H1 (cell line): ENCODE measurements around the gene ASXL2. TPM values are rescaled to one million over a fixed set of nuclear protein-coding genes. Genes with fewer than 3 reads are reported as not detected.
A peak's percentile ranks its signal among the peaks of the same experiment; 100 is the strongest.

Experiments
- CTCF ChIA-PET: fragments of 300-600 bp; sonication (Branson Sonifier 250); formaldehyde crosslinking; loops from one replicate; lab custom pipeline; 2021; ENCODE audit not compliant: partially characterized antibody; lab: Charles Lee
- POLR2A ChIA-PET: fragments of 300-600 bp; sonication (Branson Sonifier 250); formaldehyde crosslinking; loops from one replicate; lab custom pipeline; 2021; ENCODE audit warnings: inconsistent platforms; ENCODE audit not compliant: partially characterized antibody; lab: Charles Lee
- DNase-seq, 2 experiments: peaks; one replicate each; pipeline versions ENCODE4 v3.0.0 to v3.0.0-alpha.2; 2010 to 2022; ENCODE audit warnings: low spot score in 2 of 2, low read depth in 1 of 2, mixed read lengths in 1 of 2
- FAIRE-seq: peaks from 2 replicates; lab custom pipeline; 2011; peaks lifted over from hg19 to GRCh38; lab: Jason Lieb, UNC
- H2AFZ ChIP-seq: 2 replicates; pipeline ENCODE4 v1.8.1; 2012; ENCODE audit warnings: low read length, inconsistent platforms
- H2AK5ac ChIP-seq: 2 replicates; pipeline ENCODE4 v1.6.1; 2013; ENCODE audit warnings: low read depth, low read length
- H2BK120ac ChIP-seq: replicated peaks from 2 replicates; pipeline ENCODE3; 2013; ENCODE audit warnings: low read depth, low read length, inconsistent platforms
- H2BK12ac ChIP-seq: 2 replicates; pipeline ENCODE4 v1.6.1; 2013; ENCODE audit warnings: low read depth, low read length
- H2BK15ac ChIP-seq: 2 replicates; pipeline ENCODE4 v1.6.1; 2013; ENCODE audit warnings: low read length
- H2BK20ac ChIP-seq: 2 replicates; pipeline ENCODE4 v1.6.1; 2013; ENCODE audit warnings: low read length
- H2BK5ac ChIP-seq: 2 replicates; pipeline ENCODE4 v1.6.1; 2013; ENCODE audit warnings: low read depth, low read length
- H3K14ac ChIP-seq: 2 replicates; pipeline ENCODE4 v1.6.1; 2013; ENCODE audit warnings: inconsistent platforms; ENCODE audit not compliant: insufficient read length
- H3K18ac ChIP-seq: 2 replicates; pipeline ENCODE4 v1.6.1; 2013; ENCODE audit warnings: low read length; ENCODE audit errors: extremely low read depth
- H3K23ac ChIP-seq: 2 replicates; pipeline ENCODE4 v1.6.1; 2013; ENCODE audit warnings: inconsistent platforms; ENCODE audit not compliant: insufficient read length
- H3K23me2 ChIP-seq: 2 replicates; pipeline ENCODE4 v1.6.1; 2013; ENCODE audit warnings: low read depth, low read length
- H3K27ac ChIP-seq: 2 replicates; pipeline ENCODE4 v1.6.1; 2011; ENCODE audit warnings: low read depth, low read length, inconsistent platforms
- H3K27me3 ChIP-seq, 4 experiments: replicated peaks in 1 of 4; 1 replicate in 1 of 4; 2 replicates in 3 of 4; pipeline versions ENCODE4 v1.6.1 to v1.8.1; 2011 to 2013; ENCODE audit warnings: low read length in 3 of 4, mild to moderate bottlenecking in 3 of 4, inconsistent platforms in 2 of 4, mixed read lengths in 2 of 4, moderate library complexity in 1 of 4; ENCODE audit not compliant: control insufficient read depth in 3 of 4, insufficient read depth in 3 of 4; ENCODE audit errors: extremely low read depth in 1 of 4
- H3K36me3 ChIP-seq, 4 experiments: 2 replicates each; pipeline versions ENCODE4 v1.6.1 to v1.8.1; 2011 to 2013; ENCODE audit warnings: mild to moderate bottlenecking in 4 of 4, low read length in 3 of 4, moderate library complexity in 2 of 4, control low read depth in 1 of 4, inconsistent platforms in 1 of 4; ENCODE audit not compliant: insufficient read depth in 4 of 4, control insufficient read depth in 2 of 4
- H3K4ac ChIP-seq: replicated peaks from 2 replicates; pipeline ENCODE3; 2013; ENCODE audit warnings: low read length, low read depth, mixed read lengths, inconsistent platforms; ENCODE audit not compliant: insufficient read length
- H3K4me1 ChIP-seq, 4 experiments: replicated peaks in 1 of 4; 1 replicate in 1 of 4; 2 replicates in 3 of 4; pipeline versions ENCODE4 v1.6.1 to v1.8.1; 2011 to 2013; ENCODE audit warnings: low read length in 3 of 4, inconsistent platforms in 2 of 4, mixed read lengths in 1 of 4; ENCODE audit not compliant: insufficient read depth in 4 of 4, control insufficient read depth in 3 of 4
- H3K4me2 ChIP-seq, 2 experiments: 2 replicates each; pipeline versions ENCODE4 v1.6.1 to v1.8.1; 2011 to 2013; ENCODE audit warnings: low read depth in 2 of 2, low read length in 2 of 2, control low read depth in 1 of 2, inconsistent platforms in 1 of 2, mild to moderate bottlenecking in 1 of 2; ENCODE audit not compliant: insufficient read depth in 1 of 2
- H3K4me3 ChIP-seq, 4 experiments: fragments of 200-600, 300-600 bp in 1 of 4; sonication (generic), shearing (Covaris generic), sonication (Bioruptor Twin) in 1 of 4; 2 replicates each; pipeline versions ENCODE4 v1.5.1 to v1.8.1; 2011 to 2016; ENCODE audit warnings: low read length in 4 of 4, low read depth in 3 of 4, control low read depth in 2 of 4, inconsistent platforms in 2 of 4, mild to moderate bottlenecking in 2 of 4, mixed read lengths in 1 of 4, moderate library complexity in 1 of 4; ENCODE audit not compliant: insufficient read depth in 2 of 4; ENCODE audit errors: extremely low read depth in 1 of 4
- H3K56ac ChIP-seq: replicated peaks from 2 replicates; pipeline ENCODE3; 2013; ENCODE audit warnings: low read depth, mild to moderate bottlenecking, mixed read lengths, low read length, inconsistent platforms; ENCODE audit not compliant: insufficient read length
- H3K79me1 ChIP-seq: 2 replicates; pipeline ENCODE4 v1.6.1; 2013; ENCODE audit warnings: low read depth, low read length, control low read depth
- H3K79me2 ChIP-seq, 2 experiments: 2 replicates each; pipeline versions ENCODE4 v1.6.1 to v1.8.1; 2012 to 2013; ENCODE audit warnings: low read length in 2 of 2, mild to moderate bottlenecking in 2 of 2, inconsistent platforms in 1 of 2; ENCODE audit not compliant: insufficient read depth in 2 of 2, control insufficient read depth in 1 of 2
- H3K9ac ChIP-seq, 4 experiments: replicated peaks in 1 of 4; 1 replicate in 1 of 4; 2 replicates in 3 of 4; pipeline versions ENCODE4 v1.6.1 to v1.8.1; 2011 to 2013; ENCODE audit warnings: low read depth in 3 of 4, low read length in 3 of 4, control low read depth in 2 of 4, mild to moderate bottlenecking in 2 of 4, moderate library complexity in 2 of 4, inconsistent platforms in 1 of 4; ENCODE audit errors: extremely low read depth in 1 of 4
- H3K9me3 ChIP-seq, 2 experiments: 2 replicates each; pipeline versions ENCODE4 v1.6.1 to v1.8.1; 2012 to 2013; ENCODE audit warnings: mild to moderate bottlenecking in 2 of 2, moderate library complexity in 2 of 2, control low read depth in 1 of 2, inconsistent platforms in 1 of 2, low read depth in 1 of 2, low read length in 1 of 2, mixed read lengths in 1 of 2; ENCODE audit not compliant: insufficient read depth in 2 of 2
- H4K20me1 ChIP-seq, 2 experiments: replicated peaks in 1 of 2; 2 replicates each; pipeline versions ENCODE3 to v1.8.1; 2011 to 2013; ENCODE audit warnings: inconsistent platforms in 2 of 2, low read length in 2 of 2, mild to moderate bottlenecking in 1 of 2; ENCODE audit not compliant: insufficient read depth in 2 of 2, control insufficient read depth in 1 of 2
- H4K5ac ChIP-seq: 2 replicates; pipeline ENCODE4 v1.6.1; 2013; ENCODE audit warnings: low read length, low read depth, mixed read lengths, inconsistent platforms; ENCODE audit not compliant: insufficient read length
- H4K8ac ChIP-seq: 2 replicates; pipeline ENCODE4 v1.8.0; 2013; ENCODE audit warnings: mild to moderate bottlenecking, moderate library complexity, low read length, inconsistent platforms; ENCODE audit not compliant: insufficient read depth; ENCODE audit errors: extremely low read depth
- H4K91ac ChIP-seq: replicated peaks from 2 replicates; pipeline ENCODE3; 2013; ENCODE audit warnings: low read length, mixed read lengths, inconsistent platforms; ENCODE audit not compliant: insufficient read length
- BACH1 ChIP-seq: IDR thresholded peaks from 2 replicates; pipeline ENCODE4 v1.6.1; 2012; ENCODE audit warnings: low read length, improper control_type of control experiment
- HDAC6 ChIP-seq: IDR thresholded peaks from one replicate; pipeline ENCODE4 v1.7.1; 2012; ENCODE audit warnings: low read depth, mild to moderate bottlenecking, inconsistent platforms, low read length, moderate library complexity
- KDM1A ChIP-seq: fragments of 200-600, 300-600 bp; sonication (generic); IDR thresholded peaks from 2 replicates; pipeline ENCODE4 v1.7.1; 2016; ENCODE audit warnings: mild to moderate bottlenecking, low read length, borderline replicate concordance
- SIN3A ChIP-seq, 2 experiments: IDR thresholded peaks in 1 of 2; conservative IDR thresholded peaks in 1 of 2; 2 replicates each; pipeline ENCODE4 v1.6.1; 2011 to 2012; ENCODE audit warnings: low read length in 2 of 2, improper control_type of control experiment in 1 of 2, low read depth in 1 of 2, mild to moderate bottlenecking in 1 of 2
- SP4 ChIP-seq: IDR thresholded peaks from 2 replicates; pipeline ENCODE4 v1.6.1; 2012; ENCODE audit warnings: low read length, inconsistent platforms
- TCF12 ChIP-seq: IDR thresholded peaks from 2 replicates; pipeline ENCODE4 v1.6.1; 2011; ENCODE audit warnings: low read depth, mild to moderate bottlenecking, low read length
- WGBS, 2 experiments: shearing (Covaris generic) in 1 of 2; methylation state at CpG; one replicate each; pipeline versions ENCODE4 v1.1.6 to v1.1.7; 2013 to 2015; ENCODE audit warnings: low lambda C conversion rate in 2 of 2, mixed read lengths in 2 of 2, inconsistent platforms in 1 of 2, low coverage in 1 of 2, missing lambda C conversion rate in 1 of 2; ENCODE audit not compliant: insufficient replicate concordance in 2 of 2, insufficient coverage in 1 of 2, insufficient read length in 1 of 2; ENCODE audit errors: extremely low coverage in 1 of 2, missing lambda C conversion rate in 1 of 2; 5-methylcytosine and 5-hydroxymethylcytosine counted together
- polyA plus RNA-seq, 7 experiments: library from polyadenylated mRNA; depleted of rRNA in 3 of 7; stranded (reverse) in 5 of 7; unstranded in 2 of 7; fragments of >200 nt in 5 of 7; fragments of 200-250 nt in 2 of 7; gene quantifications; 1 replicate in 5 of 7; 2 replicates in 1 of 7; 4 replicates in 1 of 7; pipeline versions ENCODE4 v1.2.1 to v1.2.3, GENCODE V29; 2011 to 2013; ENCODE audit warnings: missing spikeins in 2 of 7, mixed read lengths in 2 of 7
- total RNA-seq: library from RNA; stranded (reverse); fragmentation: NEBNext Ultra II Directional; extraction: Animal tissue kit (Norgen Biotek cat#: 25700); gene quantifications from 2 replicates; pipeline ENCODE4 v1.2.1, GENCODE V29; 2021
- TF ChIP-seq, protein P1 (sequence below): IDR thresholded peaks from 2 replicates; pipeline ENCODE4 v1.6.1; 2011; ENCODE audit warnings: low read length, improper control_type of control experiment

Gene ASXL2
- total and polyA plus RNA-seq, 2 of the 8 experiments (the other 6 are each of a cell fraction or from before 2014, with no cell fraction given): 7.2 to 41.3 TPM

DNA sequence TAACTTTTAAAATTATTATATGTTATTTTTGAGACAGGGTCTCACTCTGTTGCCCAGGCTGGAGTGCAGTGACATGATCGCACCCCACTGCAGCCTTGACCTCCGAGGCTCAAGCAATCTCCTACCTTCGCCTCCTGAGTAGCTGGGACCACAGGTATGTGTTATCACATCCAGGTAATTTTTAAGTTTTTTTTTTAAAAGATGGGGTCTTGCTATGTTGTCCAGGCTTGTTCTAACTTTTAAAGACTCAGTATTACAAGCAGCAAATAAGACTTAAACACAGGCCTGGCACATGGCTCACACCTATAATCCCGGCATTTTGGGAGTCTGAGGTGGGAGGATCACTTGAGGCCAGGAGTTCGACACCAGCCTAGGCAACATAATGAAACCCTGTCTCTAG lies 101.2 kb downstream of the ASXL2 start:
- Histone ChIP-seq H3K4me2 (no peak overlapping the region), H2BK15ac (no peak overlapping the region), H3K56ac (no peak overlapping the region), H3K9me3 (no peaks in the 10 kb centered on the region), H2BK12ac (no peak overlapping the region), H2BK20ac (no peak overlapping the region), H3K18ac (no peak overlapping the region), H4K91ac (no peak overlapping the region), H3K4me3 (no peak overlapping the region), H3K27me3 (peaks cover 0 to 1% (median 0%) of the 10 kb centered on the region in 4 experiments; a peak in 1 of 7 replicates), H2BK5ac (no peak overlapping the region), H4K8ac (no peak overlapping the region), H3K23me2 (no peaks in the 10 kb centered on the region), H3K79me2 (no peaks in the 10 kb centered on the region), H3K4ac (no peak overlapping the region), H3K36me3 (no peaks in the 10 kb centered on the region), H2AFZ (no peak overlapping the region), H3K23ac (no peak overlapping the region), H3K9ac (no peak overlapping the region), H4K20me1 (no peaks in the 10 kb centered on the region), H3K79me1 (no peaks in the 10 kb centered on the region), H2AK5ac (no peak overlapping the region), H2BK120ac (no peak overlapping the region), H4K5ac (no peak overlapping the region), H3K4me1 (no peaks in the 10 kb centered on the region), H3K14ac (no peak overlapping the region), H3K27ac (no peak overlapping the region)
- POLR2A ChIA-PET: no interaction called here
- WGBS, 2 experiments: 92% methylated on average over 5 of the region's 5 CpGs; no CpG with 5 or more reads in 1 of the 2 experiments
- CTCF ChIA-PET: interaction anchor here (1.0 kb wide), 1 partner anchor 81 kb away, joined by 6 read pairs; no protein-coding TSS in a partner anchor
- TF ChIP-seq BACH1 (no peak), TCF12 (no peak), SIN3A (conservative IDR thresholded peaks at IDR 0.05 in 1 of 2, IDR thresholded peaks at IDR 0.05 in 1 of 2; ENCODE audit: low read depth in 1 of 2, low read length in 2 of 2) (no peak), SP4 (no peak), KDM1A (peak; percentile 68), HDAC6 (no peak)
- TF ChIP-seq, protein P1, sequence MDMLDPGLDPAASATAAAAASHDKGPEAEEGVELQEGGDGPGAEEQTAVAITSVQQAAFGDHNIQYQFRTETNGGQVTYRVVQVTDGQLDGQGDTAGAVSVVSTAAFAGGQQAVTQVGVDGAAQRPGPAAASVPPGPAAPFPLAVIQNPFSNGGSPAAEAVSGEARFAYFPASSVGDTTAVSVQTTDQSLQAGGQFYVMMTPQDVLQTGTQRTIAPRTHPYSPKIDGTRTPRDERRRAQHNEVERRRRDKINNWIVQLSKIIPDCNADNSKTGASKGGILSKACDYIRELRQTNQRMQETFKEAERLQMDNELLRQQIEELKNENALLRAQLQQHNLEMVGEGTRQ: no peak
- DNase-seq (no peak), FAIRE-seq (no peak)
